Measurements from ENCODE around the gene TIE1.

TIE1 gene

DNA sequence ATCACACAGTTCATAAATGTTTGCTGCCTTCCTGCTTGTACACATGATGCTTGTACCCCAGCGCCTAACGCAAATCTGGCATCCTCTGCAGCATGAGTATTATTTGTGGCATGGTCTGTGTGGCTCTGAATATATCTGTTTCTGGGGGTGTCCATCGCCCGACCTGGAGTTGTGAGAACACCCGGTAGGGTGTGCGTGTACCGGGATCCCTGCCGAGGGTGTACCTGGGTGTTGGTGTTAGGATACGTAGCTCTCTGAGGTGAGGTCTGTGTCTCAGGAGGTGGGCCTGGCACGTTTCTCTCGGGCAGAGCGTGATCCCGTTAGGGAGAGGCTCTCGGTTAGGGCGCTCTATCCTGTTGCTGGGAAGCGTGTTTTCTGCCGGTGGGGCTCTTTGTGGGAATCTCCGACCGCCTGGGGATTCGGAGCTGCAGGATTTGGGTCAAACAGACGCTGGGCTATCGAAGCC lies 47.6 kb downstream of the TIE1 start:
- Mint-ChIP-seq H3K4me1 (ENCODE audit: low read depth) (peaks cover 9% of the 10 kb centered on the region), H3K9me3 (no peaks in the 10 kb centered on the region), H3K27me3 (no peaks in the 10 kb centered on the region), H3K27ac (no peak overlapping the region), H3K36me3 (ENCODE audit: low read depth) (no peaks in the 10 kb centered on the region), H3K4me3 (no peak overlapping the region)

DNA sequence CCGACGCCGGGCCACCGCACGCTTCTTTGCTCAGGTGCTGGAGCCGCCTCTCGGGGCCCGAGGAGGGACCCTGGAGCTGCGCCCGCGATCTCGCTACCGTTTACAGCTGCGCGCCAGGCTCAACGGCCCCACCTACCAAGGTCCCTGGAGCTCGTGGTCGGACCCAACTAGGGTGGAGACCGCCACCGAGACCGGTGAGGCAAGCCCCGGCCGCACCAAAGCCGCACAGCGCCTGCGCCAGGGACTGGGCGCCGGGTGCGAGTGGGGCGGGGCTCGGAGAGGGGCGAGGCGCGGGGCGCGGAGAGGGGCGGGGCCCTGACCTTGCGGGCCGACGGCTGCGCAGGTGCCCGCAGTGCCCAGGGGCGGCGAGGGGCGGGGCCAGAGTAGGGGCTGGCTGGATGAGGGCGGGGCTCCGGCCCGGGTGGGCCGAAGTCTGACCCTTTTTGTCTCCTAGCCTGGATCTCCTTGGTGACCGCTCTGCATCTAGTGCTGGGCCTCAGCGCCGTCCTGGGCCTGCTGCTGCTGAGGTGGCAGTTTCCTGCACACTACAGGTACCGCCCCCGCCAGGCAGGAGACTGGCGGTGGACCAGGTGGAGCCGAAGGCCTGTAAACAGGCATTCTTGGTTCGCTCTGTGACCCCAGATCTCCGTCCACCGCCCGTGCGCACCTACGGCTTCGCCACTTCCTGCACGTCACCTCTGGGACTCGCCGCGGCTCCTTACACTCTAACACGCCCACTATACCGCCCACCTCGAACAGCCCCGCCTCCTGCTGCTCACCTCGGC lies 48.2 kb downstream of the TIE1 start:
- Mint-ChIP-seq H3K9me3 (no peaks in the 10 kb centered on the region), H3K4me3 (peak overlapping the region; percentile 65), H3K27me3 (no peaks in the 10 kb centered on the region), H3K27ac (peak overlapping the region; percentile 42), H3K36me3 (ENCODE audit: low read depth) (no peaks in the 10 kb centered on the region), H3K4me1 (ENCODE audit: low read depth) (peaks cover 7% of the 10 kb centered on the region)

DNA sequence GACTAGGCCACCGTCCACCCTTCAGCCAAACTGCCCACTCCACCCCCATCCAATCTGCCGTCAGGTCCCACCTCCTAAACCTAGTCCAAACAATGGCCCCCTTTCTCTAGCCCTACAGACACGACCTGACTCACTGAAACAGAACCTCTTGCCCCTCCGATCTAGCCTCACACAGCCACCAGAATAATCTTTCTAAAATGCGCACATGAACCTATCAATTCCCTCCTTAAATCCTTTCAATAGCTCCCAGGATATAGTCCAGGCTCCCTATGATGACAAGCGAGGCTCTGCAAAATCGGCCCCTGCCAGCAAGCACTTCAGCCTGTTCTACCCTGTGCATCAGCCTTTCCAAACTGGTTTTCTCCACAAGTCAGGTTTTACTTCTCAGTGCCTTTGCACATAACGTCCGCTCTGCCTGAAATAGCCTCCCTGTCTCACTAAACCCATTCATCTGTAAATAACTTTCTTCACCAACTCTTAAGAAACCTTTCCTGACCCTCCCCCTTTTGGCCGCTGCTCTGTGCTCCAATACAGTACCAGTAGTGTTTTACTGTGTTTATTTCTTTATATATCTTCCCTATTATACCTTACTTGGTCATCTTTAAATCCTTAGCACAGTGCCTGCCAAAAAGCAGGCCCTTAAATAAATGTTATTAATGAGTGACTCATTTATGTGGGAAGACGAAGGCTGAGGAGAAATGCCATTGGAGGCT lies 49.0 kb downstream of the TIE1 start:
- no peaks in the 10 kb centered on the region for H3K36me3 Mint-ChIP-seq (ENCODE audit: low read depth)
- no peaks in the 10 kb centered on the region for H3K27me3 Mint-ChIP-seq
- peak overlapping the region; percentile 32 for H3K27ac Mint-ChIP-seq
- no peaks in the 10 kb centered on the region for H3K4me1 Mint-ChIP-seq (ENCODE audit: low read depth)
- peak overlapping the region; percentile 65 for H3K4me3 Mint-ChIP-seq
- no peaks in the 10 kb centered on the region for H3K9me3 Mint-ChIP-seq

DNA sequence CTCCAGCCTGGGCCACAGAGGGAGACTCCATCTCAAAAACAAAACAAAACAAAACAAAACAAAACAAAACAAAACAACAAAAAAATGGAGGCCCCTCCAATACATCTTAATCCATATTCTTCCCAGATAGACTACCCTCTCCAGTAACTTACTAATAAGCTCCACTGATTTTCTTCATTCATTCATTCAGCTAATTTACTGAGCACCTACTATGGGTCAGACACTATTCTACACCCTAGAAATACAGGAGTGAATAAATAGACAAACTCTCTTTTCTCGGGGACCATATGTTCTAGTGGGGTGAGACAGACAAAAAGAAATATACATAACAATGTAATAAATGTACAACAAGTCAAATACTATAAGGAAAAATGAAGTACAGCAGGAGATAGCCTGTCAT lies 50.2 kb downstream of the TIE1 start:
- no peaks in the 10 kb centered on the region for H3K4me1 Mint-ChIP-seq (ENCODE audit: low read depth)
- H3K36me3 Mint-ChIP-seq (ENCODE audit: low read depth) = peaks cover 2% of the 10 kb centered on the region
- H3K9me3 Mint-ChIP-seq = no peaks in the 10 kb centered on the region
- no peaks in the 10 kb centered on the region for H3K27me3 Mint-ChIP-seq
- no peak overlapping the region for H3K27ac Mint-ChIP-seq
- no peak overlapping the region for H3K4me3 Mint-ChIP-seq

DNA sequence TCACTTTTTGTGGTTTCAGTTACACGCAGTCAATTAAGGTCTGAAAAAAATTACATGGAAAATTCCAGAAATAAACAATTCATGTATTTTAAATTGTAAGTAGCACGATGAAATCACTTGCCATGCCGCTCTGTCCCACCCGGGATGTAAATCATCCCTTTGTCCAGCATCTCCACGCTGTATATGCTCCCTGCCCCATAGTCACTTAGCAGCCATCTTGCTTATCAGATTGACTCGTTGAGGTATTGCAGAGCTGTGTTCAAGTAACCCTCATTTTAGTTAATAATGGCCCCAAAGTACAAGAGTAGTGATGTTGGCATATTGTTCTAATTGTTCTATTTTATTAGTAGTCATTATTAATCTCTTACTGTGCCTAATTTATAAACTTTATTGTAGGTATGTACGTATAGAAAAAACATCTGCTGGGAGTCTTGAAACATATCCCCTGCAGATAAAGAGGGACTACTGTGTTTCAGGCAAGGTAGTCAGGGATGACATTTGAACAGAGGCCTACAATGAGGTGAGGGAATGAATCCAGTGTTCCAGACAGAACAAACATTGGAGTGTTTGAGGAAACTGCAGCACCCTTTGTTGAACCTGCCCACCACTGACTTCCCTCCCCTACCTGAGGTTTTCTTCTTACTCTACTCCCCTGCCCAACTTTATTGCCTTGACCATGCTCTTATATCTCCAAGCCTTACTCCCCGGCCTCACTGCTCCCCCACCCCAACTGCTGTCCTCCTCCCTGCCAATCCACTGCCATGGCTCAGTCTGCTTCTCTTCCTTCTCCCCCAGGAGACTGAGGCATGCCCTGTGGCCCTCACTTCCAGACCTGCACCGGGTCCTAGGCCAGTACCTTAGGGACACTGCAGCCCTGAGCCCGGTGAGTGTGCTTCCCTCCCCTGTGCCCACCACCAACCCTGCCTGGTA lies 50.9 kb downstream of the TIE1 start:
- Mint-ChIP-seq H3K36me3 (ENCODE audit: low read depth) (peaks cover 4% of the 10 kb centered on the region), H3K9me3 (no peaks in the 10 kb centered on the region), H3K27ac (no peak overlapping the region), H3K27me3 (no peaks in the 10 kb centered on the region), H3K4me3 (no peak overlapping the region), H3K4me1 (ENCODE audit: low read depth) (no peaks in the 10 kb centered on the region)

DNA sequence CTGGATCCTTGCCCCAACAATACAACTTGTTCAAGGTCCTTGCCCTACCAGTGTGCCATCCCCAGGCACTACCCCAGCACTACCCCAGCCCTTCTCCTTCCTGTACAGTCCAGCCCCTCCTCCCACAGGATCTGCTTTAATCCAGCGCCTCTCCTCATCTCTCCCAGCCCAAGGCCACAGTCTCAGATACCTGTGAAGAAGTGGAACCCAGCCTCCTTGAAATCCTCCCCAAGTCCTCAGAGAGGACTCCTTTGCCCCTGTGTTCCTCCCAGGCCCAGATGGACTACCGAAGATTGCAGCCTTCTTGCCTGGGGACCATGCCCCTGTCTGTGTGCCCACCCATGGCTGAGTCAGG lies 51.5 kb downstream of the TIE1 start:
- peaks cover 5% of the 10 kb centered on the region for H3K4me1 Mint-ChIP-seq (ENCODE audit: low read depth)
- H3K4me3 Mint-ChIP-seq = no peak overlapping the region
- H3K27me3 Mint-ChIP-seq = no peaks in the 10 kb centered on the region
- peaks cover 4% of the 10 kb centered on the region for H3K36me3 Mint-ChIP-seq (ENCODE audit: low read depth)
- H3K9me3 Mint-ChIP-seq = no peaks in the 10 kb centered on the region
- H3K27ac Mint-ChIP-seq = no peak overlapping the region

DNA sequence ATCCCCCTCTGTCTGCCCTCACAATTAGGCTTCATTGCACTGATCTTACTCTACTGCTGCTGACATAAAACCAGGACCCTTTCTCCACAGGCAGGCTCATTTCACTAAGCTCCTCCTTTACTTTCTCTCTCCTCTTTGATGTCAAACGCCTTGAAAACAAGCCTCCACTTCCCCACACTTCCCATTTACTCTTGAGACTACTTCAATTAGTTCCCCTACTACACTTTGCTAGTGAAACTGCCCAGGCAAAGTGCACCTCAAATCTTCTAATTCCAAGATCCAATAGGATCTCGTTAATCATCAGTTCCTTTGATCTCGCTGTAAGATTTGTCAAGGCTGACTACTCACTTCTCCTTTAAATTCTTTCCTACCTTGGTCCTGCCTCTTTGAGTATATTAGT lies 52.1 kb downstream of the TIE1 start:
- Mint-ChIP-seq H3K27ac (no peak overlapping the region), H3K4me1 (ENCODE audit: low read depth) (peaks cover 10% of the 10 kb centered on the region), H3K36me3 (ENCODE audit: low read depth) (peaks cover 4% of the 10 kb centered on the region), H3K4me3 (no peak overlapping the region), H3K9me3 (no peaks in the 10 kb centered on the region), H3K27me3 (no peaks in the 10 kb centered on the region)

DNA sequence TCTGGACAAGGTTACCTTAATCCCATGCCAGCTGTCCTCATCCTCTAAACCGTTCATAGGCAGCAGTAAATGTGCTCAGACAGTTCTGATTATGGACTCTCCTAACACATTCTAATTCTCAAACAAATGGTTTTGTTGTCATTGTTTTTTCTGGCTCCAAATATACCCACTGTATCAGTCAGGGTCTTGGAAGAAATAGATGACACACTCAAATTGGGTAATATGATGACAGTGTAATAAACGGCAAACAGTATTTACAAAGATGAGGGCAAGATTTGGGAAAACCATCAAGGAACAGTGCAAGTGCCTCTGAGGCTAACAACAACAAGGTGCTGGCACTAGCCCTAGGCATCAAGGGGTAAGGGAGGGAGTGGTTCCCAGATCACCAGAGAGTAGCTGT lies 53.7 kb downstream of the TIE1 start:
- Mint-ChIP-seq H3K27me3 (no peaks in the 10 kb centered on the region), H3K4me3 (no peak overlapping the region), H3K36me3 (ENCODE audit: low read depth) (peaks cover 6% of the 10 kb centered on the region), H3K9me3 (no peaks in the 10 kb centered on the region), H3K27ac (no peak overlapping the region), H3K4me1 (ENCODE audit: low read depth) (peaks cover 11% of the 10 kb centered on the region)

DNA sequence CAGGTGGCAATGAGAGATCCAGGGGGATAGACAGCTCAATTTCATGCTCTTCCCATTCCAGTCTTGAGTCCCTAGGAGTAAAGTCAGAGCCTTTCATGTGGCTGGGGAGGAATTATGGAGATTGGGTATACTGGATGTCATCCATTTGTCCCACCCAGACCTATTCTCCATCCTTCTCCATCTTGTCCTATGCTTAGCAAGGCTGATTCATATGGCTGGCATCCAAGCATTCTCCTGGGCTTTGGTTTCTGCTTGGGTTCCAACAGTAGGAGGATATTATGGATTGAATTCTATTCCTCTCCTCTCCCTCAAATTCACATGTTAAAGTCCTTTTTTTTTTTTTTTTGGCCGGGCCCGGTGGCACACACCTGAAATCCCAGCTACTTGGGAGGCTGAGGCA lies 54.2 kb downstream of the TIE1 start:
- Mint-ChIP-seq H3K4me1 (ENCODE audit: low read depth) (peaks cover 14% of the 10 kb centered on the region), H3K36me3 (ENCODE audit: low read depth) (peaks cover 11% of the 10 kb centered on the region), H3K4me3 (no peak overlapping the region), H3K27me3 (no peaks in the 10 kb centered on the region), H3K9me3 (no peaks in the 10 kb centered on the region), H3K27ac (no peak overlapping the region)

DNA sequence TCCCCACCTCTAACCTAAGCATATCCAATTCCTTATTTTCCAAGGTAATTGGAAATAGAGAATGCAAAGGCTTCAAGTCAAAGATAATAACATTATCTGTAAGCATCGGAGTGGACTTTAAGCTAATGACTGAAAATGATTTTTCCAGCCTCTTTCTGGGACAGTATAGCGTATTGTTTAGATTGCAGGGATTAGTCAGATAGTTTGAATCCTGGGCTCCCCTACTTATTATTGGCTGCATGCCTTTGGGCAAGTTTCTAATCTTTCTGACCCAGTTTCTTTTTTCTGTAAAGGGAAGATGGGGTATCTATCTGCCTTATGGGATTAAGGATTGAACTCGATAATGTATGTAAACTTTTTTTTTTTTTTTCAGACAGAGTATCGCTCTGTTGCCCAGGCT lies 56.5 kb downstream of the TIE1 start:
- no peaks in the 10 kb centered on the region for H3K9me3 Mint-ChIP-seq
- no peaks in the 10 kb centered on the region for H3K27me3 Mint-ChIP-seq
- H3K4me3 Mint-ChIP-seq = peak overlapping the region; percentile 12
- H3K36me3 Mint-ChIP-seq (ENCODE audit: low read depth) = peaks cover 34% of the 10 kb centered on the region
- H3K4me1 Mint-ChIP-seq (ENCODE audit: low read depth) = peaks cover 35% of the 10 kb centered on the region
- H3K27ac Mint-ChIP-seq = no peak overlapping the region

DNA sequence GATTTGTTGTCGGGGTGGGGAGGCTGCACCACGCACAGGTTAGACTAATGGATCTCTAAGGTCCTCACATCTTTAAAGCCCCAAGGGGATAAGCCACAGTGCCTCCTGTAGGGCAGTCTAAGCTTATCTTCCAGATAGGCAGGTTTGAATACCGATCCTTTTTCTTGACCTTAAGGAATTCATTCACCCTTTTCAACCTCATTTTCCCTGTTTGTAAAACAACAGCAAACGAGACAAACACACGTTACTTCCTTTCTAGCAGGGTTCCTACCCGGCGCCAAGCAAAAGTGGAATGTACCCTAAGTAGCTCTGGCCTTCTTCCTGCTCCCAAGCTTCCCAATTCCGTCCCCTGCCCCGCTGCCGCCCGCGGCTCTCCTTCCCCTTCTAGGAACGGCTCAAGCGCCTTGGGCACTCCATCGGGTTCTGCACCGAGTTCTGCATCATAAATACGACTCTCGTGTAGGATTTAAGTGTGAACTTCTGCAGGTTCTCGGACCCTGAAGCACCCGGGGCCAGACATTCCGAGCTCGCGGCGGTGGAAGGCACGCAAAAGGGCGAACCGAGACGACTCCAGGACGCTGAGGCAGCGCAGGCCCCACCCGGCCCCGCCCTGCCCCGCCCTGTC lies 57.5 kb downstream of the TIE1 start:
- H3K27me3 Mint-ChIP-seq = no peaks in the 10 kb centered on the region
- H3K27ac Mint-ChIP-seq = peak overlapping the region; percentile 93
- peaks cover 43% of the 10 kb centered on the region for H3K4me1 Mint-ChIP-seq (ENCODE audit: low read depth)
- H3K4me3 Mint-ChIP-seq = peak overlapping the region; percentile 95
- no peaks in the 10 kb centered on the region for H3K9me3 Mint-ChIP-seq
- H3K36me3 Mint-ChIP-seq (ENCODE audit: low read depth) = peaks cover 44% of the 10 kb centered on the region

DNA sequence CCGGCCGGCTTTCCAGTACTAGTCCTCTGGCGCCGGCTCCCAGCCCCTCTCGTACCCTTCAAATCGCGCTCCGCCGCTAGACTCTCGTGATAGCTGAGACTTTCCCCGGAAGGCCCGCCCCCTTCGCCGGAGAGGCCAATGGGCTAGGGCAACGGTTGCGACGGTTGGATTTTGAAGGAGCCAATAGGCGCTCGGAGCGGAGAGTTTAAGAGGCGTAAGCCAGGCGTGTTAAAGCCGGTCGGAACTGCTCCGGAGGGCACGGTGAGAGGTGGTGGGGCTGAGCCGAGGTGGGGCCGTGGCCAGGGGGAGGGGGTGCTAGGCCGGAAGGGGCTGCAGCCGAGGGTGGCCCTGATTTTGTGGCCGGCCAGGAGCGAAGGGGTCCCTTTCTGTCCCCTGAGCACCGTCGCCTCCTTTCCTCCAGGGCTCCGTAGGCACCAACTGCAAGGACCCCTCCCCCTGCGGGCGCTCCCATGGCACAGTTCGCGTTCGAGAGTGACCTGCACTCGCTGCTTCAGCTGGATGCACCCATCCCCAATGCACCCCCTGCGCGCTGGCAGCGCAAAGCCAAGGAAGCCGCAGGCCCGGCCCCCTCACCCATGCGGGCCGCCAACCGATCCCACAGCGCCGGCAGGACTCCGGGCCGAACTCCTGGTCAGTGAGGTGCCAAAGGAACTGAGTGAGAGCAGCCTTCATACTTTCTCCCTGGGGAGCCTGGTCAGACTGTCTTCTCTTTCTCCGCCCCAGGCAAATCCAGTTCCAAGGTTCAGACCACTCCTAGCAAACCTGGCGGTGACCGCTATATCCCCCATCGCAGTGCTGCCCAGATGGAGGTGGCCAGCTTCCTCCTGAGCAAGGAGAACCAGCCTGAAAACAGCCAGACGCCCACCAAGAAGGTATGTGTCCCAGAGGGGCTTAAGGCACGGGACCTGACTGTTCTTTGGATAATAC lies 58.2 kb downstream of the TIE1 start, which contains the start of gene CDC20:
Gene CDC20, plus strand, starts transcription at position 236 of the 948 bp plus-strand sequence. Its CDS starts 235 bp downstream, at position 471.
- peak within 1 kb of the TSS; percentile 93 for H3K27ac Mint-ChIP-seq
- no peaks in the 10 kb centered on the region for H3K27me3 Mint-ChIP-seq
- H3K4me1 Mint-ChIP-seq (ENCODE audit: low read depth) = peaks cover 49% of the 10 kb centered on the region
- H3K9me3 Mint-ChIP-seq = no peaks in the 10 kb centered on the region
- H3K36me3 Mint-ChIP-seq (ENCODE audit: low read depth) = peaks cover 52% of the 10 kb centered on the region
- H3K4me3 Mint-ChIP-seq = peak within 1 kb of the TSS; percentile 95

DNA sequence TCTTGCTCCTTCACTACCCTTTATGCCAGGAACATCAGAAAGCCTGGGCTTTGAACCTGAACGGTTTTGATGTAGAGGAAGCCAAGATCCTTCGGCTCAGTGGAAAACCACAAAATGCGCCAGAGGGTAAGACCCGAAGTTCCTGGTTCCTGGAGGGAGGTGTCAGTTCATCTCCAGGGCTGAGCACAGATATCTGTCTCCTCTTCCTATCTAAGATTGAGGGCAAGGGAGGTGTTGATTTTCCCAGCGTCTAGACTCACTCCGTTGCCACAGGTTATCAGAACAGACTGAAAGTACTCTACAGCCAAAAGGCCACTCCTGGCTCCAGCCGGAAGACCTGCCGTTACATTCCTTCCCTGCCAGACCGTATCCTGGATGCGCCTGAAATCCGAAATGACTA lies 58.9 kb downstream of the TIE1 start:
- Mint-ChIP-seq H3K27ac (peak overlapping the region; percentile 45), H3K4me3 (peak overlapping the region; percentile 95), H3K36me3 (ENCODE audit: low read depth) (peaks cover 58% of the 10 kb centered on the region), H3K4me1 (ENCODE audit: low read depth) (peaks cover 49% of the 10 kb centered on the region), H3K9me3 (no peaks in the 10 kb centered on the region), H3K27me3 (no peaks in the 10 kb centered on the region)
